ENCODE results near the gene CEBPE.

CEBPE gene

GRCh38 chr14:23151342-23151741 is 32.3 kb upstream of the CEBPE start:
- TF ChIP-seq CTCF (IDR thresholded peaks at IDR 0.05; ENCODE audit: poor library complexity, severe bottlenecking) = no peak
- DNase-seq (ENCODE audit: low spot score) = no peak
- ATAC-seq (ENCODE audit: low read depth) = no peak
- Histone ChIP-seq H3K4me3 (ENCODE audit: severe bottlenecking) (no peak overlapping the region), H3K27me3 (ENCODE audit: insufficient read depth, poor library complexity, severe bottlenecking) (no peaks in the 10 kb centered on the region), H3K9me3 (ENCODE audit: severe bottlenecking) (no peaks in the 10 kb centered on the region), H3K27ac (ENCODE audit: poor library complexity, severe bottlenecking) (no peak overlapping the region), H3K36me3 (ENCODE audit: low read depth) (no peaks in the 10 kb centered on the region), H3K4me1 (ENCODE audit: insufficient read depth, poor library complexity, severe bottlenecking) (peaks cover 29% of the 10 kb centered on the region)

- Histone ChIP-seq H3K9me3 (ENCODE audit: severe bottlenecking) (no peaks in the 10 kb centered on the region), H3K27me3 (ENCODE audit: insufficient read depth, poor library complexity, severe bottlenecking) (no peaks in the 10 kb centered on the region), H3K4me1 (ENCODE audit: insufficient read depth, poor library complexity, severe bottlenecking) (peaks cover 24% of the 10 kb centered on the region), H3K27ac (ENCODE audit: poor library complexity, severe bottlenecking) (no peak overlapping the region), H3K4me3 (ENCODE audit: severe bottlenecking) (no peak overlapping the region), H3K36me3 (ENCODE audit: low read depth) (no peaks in the 10 kb centered on the region)
- ATAC-seq (ENCODE audit: low read depth) (peak; percentile 47; the same call in 2 of the 3 replicates), DNase-seq (ENCODE audit: low spot score) (no peak)
- no peak for TF ChIP-seq CTCF (IDR thresholded peaks at IDR 0.05; ENCODE audit: poor library complexity, severe bottlenecking)
Observed at GRCh38 chr14:23149745-23150144, 30.7 kb upstream of the CEBPE start.

GRCh38 chr14:23148591-23149249 is 29.7 kb upstream of the CEBPE start:
- no peak overlapping the region for H3K27ac ChIP-seq (ENCODE audit: poor library complexity, severe bottlenecking)
- no peak for ATAC-seq (ENCODE audit: low read depth)
- peaks cover 13% of the 10 kb centered on the region for H3K4me1 ChIP-seq (ENCODE audit: insufficient read depth, poor library complexity, severe bottlenecking)
- H3K27me3 ChIP-seq (ENCODE audit: insufficient read depth, poor library complexity, severe bottlenecking) = no peaks in the 10 kb centered on the region
- H3K36me3 ChIP-seq (ENCODE audit: low read depth) = no peaks in the 10 kb centered on the region
- no peak for TF ChIP-seq CTCF (IDR thresholded peaks at IDR 0.05; ENCODE audit: poor library complexity, severe bottlenecking)
- no peak for DNase-seq (ENCODE audit: low spot score)
- H3K9me3 ChIP-seq (ENCODE audit: severe bottlenecking) = no peaks in the 10 kb centered on the region
- H3K4me3 ChIP-seq (ENCODE audit: severe bottlenecking) = no peak overlapping the region

- no peak overlapping the region for H3K4me3 ChIP-seq (ENCODE audit: severe bottlenecking)
Observed at GRCh38 chr14:23147676-23148075, 28.6 kb upstream of the CEBPE start.

More at GRCh38 chr14:23147676-23148075, 28.6 kb upstream of the CEBPE start:
- H3K36me3 ChIP-seq (ENCODE audit: low read depth) = no peaks in the 10 kb centered on the region
- no peak overlapping the region for H3K27ac ChIP-seq (ENCODE audit: poor library complexity, severe bottlenecking)
- H3K4me1 ChIP-seq (ENCODE audit: insufficient read depth, poor library complexity, severe bottlenecking) = peaks cover 11% of the 10 kb centered on the region
- no peaks in the 10 kb centered on the region for H3K9me3 ChIP-seq (ENCODE audit: severe bottlenecking)
- TF ChIP-seq CTCF (IDR thresholded peaks at IDR 0.05; ENCODE audit: poor library complexity, severe bottlenecking) = no peak
- no peaks in the 10 kb centered on the region for H3K27me3 ChIP-seq (ENCODE audit: insufficient read depth, poor library complexity, severe bottlenecking)
- ATAC-seq (ENCODE audit: low read depth) (peak; percentile 51; the same call in 1 of the 3 replicates), DNase-seq (ENCODE audit: low spot score) (no peak)
